ENCODE measurements around the gene DTX3L.

Gene DTX3L

DNA sequence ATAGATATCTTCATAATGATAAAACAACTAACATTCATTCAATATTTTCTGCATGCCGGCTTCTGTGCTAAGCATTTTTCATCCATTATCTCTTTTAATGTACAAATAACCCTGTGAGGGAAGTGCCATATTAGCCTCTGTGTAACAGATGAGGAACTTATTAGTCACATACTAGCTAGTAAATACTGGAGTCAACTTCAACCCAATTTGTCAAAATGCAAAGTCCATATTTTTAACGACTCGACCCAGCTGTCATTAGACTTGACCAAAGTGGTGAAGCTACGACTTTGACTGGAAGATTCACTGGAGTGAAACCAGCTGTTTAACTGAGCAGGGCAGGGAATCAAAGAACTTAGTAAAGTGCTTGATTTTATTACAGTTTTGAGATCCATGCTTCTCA lies 54.9 kb downstream of the DTX3L start:
- DNase-seq (ENCODE audit: low spot score): no peak
- no peak for TF ChIP-seq CTCF (IDR thresholded peaks at IDR 0.05; ENCODE audit: extremely low read depth, missing control alignments)

DNA sequence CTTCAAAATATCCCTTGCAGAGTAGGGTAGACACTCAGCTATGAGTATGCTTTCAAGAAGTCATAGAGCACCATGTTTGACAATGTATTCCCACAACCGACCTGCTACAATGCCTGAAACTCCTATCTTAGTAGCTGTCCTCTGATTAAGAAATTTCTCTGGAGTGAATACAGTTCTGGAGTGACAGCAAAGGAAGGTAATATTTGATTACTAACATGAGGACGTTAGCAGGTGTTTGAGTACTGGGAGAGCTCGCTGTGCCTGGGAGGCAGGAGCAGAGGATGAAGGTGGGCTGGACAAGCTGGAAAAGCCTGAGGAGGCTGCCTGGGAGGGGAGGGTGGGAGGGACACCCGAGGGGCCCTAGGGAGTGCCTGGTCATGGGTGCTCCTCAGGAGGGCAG lies 56.3 kb downstream of the DTX3L start:
- no peak for DNase-seq (ENCODE audit: low spot score)
- no peak for TF ChIP-seq CTCF (IDR thresholded peaks at IDR 0.05; ENCODE audit: extremely low read depth, missing control alignments)

DNA sequence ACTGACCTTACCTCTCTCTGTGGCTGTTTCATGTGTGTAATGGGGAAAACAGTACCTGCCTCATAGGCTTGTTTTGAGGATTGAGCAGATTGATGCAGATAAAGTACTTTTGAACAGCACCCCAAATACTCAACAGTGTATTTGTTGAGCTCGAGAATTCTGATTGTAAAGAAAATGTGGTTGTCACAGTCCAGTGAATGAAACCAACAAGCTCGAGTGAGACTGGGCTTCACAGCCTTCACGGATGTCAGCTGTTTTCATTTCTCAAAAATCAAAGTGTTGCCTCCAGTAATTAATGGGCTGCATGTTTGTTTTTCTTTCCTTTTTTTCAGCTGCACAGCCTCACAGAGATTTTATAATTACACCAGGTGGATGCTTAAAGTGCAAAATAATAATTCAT lies 57.0 kb downstream of the DTX3L start:
- TF ChIP-seq CTCF (IDR thresholded peaks at IDR 0.05; ENCODE audit: extremely low read depth, missing control alignments): no peak
- peak; percentile 30 for DNase-seq (ENCODE audit: low spot score)

DNA sequence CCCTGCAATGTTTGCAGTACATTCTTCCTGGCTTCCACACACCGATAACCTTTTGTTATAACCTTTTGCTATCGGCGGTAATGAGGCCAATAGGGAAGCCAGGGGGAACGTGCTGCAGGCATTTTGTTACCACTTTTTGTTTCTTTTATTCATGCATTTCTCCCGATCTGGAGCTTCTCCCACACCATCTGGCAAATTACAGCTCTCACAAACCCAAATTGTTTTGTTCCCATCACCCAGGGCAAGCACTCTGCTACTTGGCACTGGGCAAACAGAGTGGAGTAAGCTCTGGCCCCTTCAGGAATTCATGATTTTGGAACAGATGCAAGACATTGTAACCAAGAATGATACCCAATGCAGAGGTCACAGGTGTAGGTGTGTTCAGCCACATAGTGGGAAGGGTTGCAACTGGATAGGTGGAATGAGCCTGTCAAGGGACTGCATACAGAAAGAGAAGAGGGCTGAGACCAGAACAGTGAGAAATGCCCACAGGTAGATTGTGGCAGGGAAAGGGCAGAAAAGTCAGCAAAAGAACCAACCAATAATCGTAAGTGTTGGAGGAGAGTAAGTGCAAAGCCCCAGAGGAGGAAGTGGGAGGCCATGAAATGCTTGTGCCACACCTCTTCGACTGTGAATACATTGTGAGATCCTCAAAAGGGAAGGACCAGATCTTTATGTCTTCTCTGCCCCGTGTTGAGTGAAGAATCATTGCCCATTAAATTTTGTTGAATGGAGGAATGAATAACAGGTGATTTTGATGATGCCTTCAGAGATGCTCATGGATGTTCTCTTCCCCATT lies 59.1 kb downstream of the DTX3L start:
- no peak for DNase-seq (ENCODE audit: low spot score)
- no peak for TF ChIP-seq CTCF (IDR thresholded peaks at IDR 0.05; ENCODE audit: extremely low read depth, missing control alignments)
